T-helper 17 cell (primary cell): ENCODE measurements around the gene ZNF106. TPM values are rescaled to one million over a fixed set of nuclear protein-coding genes. Genes with fewer than 3 reads are reported as not detected.

Source experiments
- ATAC-seq: fragments of 150-1000 bp; cut with Tn5 transposase; 2 replicates; pipeline ENCODE4 v1.10.0; 2021; ENCODE audit warnings: mild to moderate bottlenecking, moderate library complexity
- DNase-seq, 3 donors: peaks; one replicate each; pipeline versions ENCODE4 v3.0.0 to v3.0.0-alpha.2; 2020 to 2021
- H3K9me3 ChIP-seq: one replicate; pipeline ENCODE4 v1.7.0; 2013; ENCODE audit warnings: low read length, mild to moderate bottlenecking; ENCODE audit not compliant: control insufficient read depth, poor library complexity, severe bottlenecking
- H3K27ac Mint-ChIP-seq: one replicate; pipeline ENCODE4 v1.8.0; 2022; ENCODE audit warnings: mild to moderate bottlenecking, moderate library complexity, mixed read lengths
- H3K27me3 Mint-ChIP-seq: one replicate; pipeline ENCODE4 v1.8.0; 2022; ENCODE audit warnings: mixed read lengths
- H3K36me3 Mint-ChIP-seq: one replicate; pipeline ENCODE4 v1.8.0; 2022; ENCODE audit warnings: low read depth, mixed read lengths
- H3K4me1 Mint-ChIP-seq: one replicate; pipeline ENCODE4 v1.8.0; 2022; ENCODE audit warnings: mild to moderate bottlenecking, mixed read lengths
- H3K4me3 Mint-ChIP-seq: one replicate; pipeline ENCODE4 v1.8.0; 2022; ENCODE audit warnings: mild to moderate bottlenecking, moderate library complexity, mixed read lengths
- total RNA-seq, 4 donors: library from RNA in 2 of 4; stranded (reverse) in 2 of 4; gene quantifications; one replicate each; pipeline ENCODE4 v1.2.3 and lab custom pipeline; 2022 to 2026

ZNF106 gene
- total RNA-seq, 2 donors from 2014 or later: 29.7 to 39.8 TPM

DNA sequence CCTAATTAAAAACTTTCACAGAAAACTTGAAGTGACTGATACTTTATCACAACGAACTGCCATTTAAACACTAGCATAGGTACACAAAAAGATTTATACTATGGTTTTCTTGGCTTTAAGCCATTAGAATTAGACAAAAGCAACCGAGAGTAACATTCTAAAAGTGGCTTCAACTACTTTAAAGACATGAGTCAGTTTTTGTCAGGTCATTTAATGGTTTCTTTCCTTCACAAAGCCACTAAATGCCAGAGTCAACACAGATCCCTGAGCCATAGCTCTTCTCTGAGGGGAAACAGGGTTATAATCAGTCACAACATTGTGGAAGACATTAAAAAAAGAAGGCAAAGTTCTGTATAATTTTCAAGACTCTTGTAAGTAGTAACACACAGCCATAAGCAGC lies 77.0 kb downstream of the ZNF106 start:
- DNase-seq (no peak), ATAC-seq (no peak)
- H3K27me3 Mint-ChIP-seq: no peaks in the 10 kb centered on the region
- no peak overlapping the region for H3K4me3 Mint-ChIP-seq
- peaks cover 4% of the 10 kb centered on the region for H3K4me1 Mint-ChIP-seq
- peaks cover 2% of the 10 kb centered on the region for H3K36me3 Mint-ChIP-seq
- no peaks in the 10 kb centered on the region for H3K9me3 ChIP-seq
- no peak overlapping the region for H3K27ac Mint-ChIP-seq

DNA sequence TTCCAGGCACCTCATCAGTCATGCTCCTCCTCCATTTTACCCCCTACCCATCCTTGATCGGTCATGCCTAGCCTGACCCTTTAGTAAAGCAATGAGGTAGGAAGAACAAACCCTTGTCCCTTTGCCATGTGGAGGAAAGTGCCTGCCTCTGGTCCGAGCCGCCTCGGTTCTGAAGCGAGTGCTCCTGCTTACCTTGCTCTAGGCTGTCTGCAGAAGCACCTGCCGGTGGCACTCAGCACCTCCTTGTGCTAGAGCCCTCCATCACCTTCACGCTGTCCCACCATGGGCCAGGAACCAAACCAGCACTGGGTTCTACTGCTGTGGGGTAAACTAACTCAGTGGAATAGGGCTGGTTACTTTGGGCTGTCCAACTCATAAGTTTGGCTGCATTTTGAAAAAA lies 79.1 kb downstream of the ZNF106 start:
- H3K27me3 Mint-ChIP-seq: no peaks in the 10 kb centered on the region
- H3K9me3 ChIP-seq: no peaks in the 10 kb centered on the region
- ATAC-seq (no peak), DNase-seq (no peak)
- no peak overlapping the region for H3K27ac Mint-ChIP-seq
- H3K4me3 Mint-ChIP-seq: no peak overlapping the region
- H3K4me1 Mint-ChIP-seq: peaks cover 6% of the 10 kb centered on the region
- peaks cover 4% of the 10 kb centered on the region for H3K36me3 Mint-ChIP-seq

DNA sequence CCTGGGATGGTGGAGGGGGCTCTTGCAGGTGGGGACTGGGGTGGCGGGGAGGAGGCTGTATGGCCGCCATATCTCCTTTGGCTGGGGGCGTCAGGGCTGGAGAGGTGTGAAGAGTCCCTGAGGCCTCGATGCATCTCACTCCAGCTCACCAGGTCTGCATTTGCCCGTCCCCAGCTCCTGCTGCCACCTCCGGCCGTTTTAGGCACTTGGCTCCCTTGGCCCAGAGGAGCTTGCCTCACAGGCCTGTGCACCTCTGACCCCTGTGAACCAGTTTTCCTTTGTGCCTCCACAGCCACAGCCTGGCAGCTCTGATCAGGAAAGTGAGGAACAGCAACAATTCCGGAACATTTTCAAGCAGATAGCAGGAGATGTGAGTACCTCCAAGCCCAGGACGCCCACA lies 81.9 kb downstream of the ZNF106 start:
- ATAC-seq (no peak), DNase-seq (no peak)
- H3K4me3 Mint-ChIP-seq: no peak overlapping the region
- H3K27ac Mint-ChIP-seq: no peak overlapping the region
- H3K27me3 Mint-ChIP-seq: no peaks in the 10 kb centered on the region
- H3K4me1 Mint-ChIP-seq: peaks cover 6% of the 10 kb centered on the region
- no peaks in the 10 kb centered on the region for H3K9me3 ChIP-seq
- peaks cover 2% of the 10 kb centered on the region for H3K36me3 Mint-ChIP-seq

DNA sequence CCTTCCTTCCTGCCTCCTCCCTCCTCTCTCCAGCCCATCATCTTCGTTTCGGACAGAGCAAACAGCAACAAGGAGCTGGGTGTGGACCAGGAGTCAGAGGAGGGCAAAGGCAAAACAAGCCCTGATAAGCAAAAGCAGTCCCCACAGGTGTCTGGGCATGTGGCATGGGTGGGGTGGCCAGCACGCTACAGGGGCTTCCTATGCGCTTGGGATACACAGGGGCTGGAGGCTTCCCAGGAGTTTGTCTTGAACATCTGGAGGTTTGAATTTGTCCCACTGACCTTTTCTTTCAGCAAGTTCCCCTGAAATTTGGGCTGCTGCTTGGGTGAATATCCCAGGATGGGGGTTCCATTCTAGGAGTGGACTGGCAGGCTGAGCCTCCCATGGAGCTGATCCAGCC lies 82.8 kb downstream of the ZNF106 start:
- ATAC-seq (no peak), DNase-seq (no peak)
- H3K4me3 Mint-ChIP-seq: no peak overlapping the region
- H3K36me3 Mint-ChIP-seq: peaks cover 5% of the 10 kb centered on the region
- no peaks in the 10 kb centered on the region for H3K27me3 Mint-ChIP-seq
- peaks cover 6% of the 10 kb centered on the region for H3K4me1 Mint-ChIP-seq
- H3K9me3 ChIP-seq: no peaks in the 10 kb centered on the region
- H3K27ac Mint-ChIP-seq: no peak overlapping the region

DNA sequence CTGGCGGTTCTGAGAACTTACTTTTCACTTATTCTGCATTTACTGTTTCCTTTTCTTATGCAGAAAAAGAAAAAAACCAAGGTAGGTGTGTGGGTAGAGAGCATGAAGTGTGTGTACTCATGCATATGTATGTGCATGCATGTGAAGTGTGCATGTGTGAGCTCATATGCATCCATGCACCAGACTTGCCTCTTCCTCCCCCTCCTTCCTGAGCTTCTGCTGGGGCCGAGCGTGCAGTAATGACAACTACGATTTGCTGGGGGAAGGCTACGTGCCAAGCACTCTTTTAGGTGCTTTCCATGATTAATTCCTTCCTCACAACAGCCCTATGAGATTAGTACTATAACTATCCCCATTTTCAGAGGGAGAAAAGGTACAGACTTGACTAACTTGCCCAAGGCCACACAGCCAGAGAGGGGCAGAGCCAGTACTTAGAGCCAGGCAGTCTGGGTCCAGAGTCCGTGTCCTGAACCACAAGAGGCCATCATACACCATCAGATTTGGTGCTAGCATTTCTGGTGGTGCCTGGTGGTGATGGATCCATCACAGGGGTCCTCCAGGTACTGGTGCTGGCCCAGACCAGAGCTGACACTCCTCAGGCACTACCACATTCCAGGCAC lies 85.0 kb downstream of the ZNF106 start:
- DNase-seq: no peak
- no peak for ATAC-seq
- H3K4me1 Mint-ChIP-seq: peaks cover 6% of the 10 kb centered on the region
- no peak overlapping the region for H3K4me3 Mint-ChIP-seq
- peaks cover 10% of the 10 kb centered on the region for H3K36me3 Mint-ChIP-seq
- H3K27ac Mint-ChIP-seq: peak overlapping the region; percentile 29
- no peaks in the 10 kb centered on the region for H3K27me3 Mint-ChIP-seq
- H3K9me3 ChIP-seq: no peaks in the 10 kb centered on the region

DNA sequence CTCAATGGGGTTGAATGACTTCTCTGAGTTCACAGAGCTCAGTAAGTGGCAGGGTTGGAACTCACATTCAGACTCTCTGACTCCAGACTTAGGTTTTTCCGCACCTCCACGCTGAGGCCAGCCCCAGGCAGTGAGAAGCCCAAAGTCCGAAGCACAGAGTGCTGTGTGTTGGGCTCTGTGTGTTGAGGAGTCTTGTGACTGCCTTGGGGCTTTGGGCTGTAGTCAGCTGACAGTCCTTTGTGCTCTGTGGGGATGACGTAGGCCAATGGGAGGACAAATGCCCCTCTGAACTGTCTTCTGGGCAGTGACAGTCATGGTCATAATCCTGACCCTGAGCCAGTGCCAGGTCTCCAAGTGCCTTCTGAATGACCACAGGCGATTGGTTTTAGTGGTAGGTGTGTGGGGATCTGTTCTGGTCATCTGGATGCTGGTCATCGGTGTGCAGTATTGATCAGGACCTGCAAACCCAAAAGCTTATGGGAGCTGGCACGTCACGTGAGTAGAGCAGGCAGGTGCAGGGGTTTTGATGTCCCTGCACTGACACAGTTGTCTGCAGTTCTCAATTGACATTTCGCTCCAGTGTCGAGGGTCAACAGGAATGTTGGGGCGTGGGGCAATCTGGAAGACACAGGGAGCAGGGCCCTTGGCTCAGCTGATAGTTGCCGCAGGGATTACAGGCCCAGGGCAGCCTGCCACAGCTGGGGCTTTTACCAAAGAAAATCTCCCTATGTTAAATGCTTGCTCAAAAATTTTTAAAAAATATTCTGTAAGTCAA lies 86.3 kb downstream of the ZNF106 start:
- Mint-ChIP-seq H3K27me3 (no peaks in the 10 kb centered on the region), H3K4me3 (no peak overlapping the region), H3K4me1 (peaks cover 6% of the 10 kb centered on the region), H3K27ac (no peak overlapping the region), H3K36me3 (peaks cover 12% of the 10 kb centered on the region)
- DNase-seq (no peak), ATAC-seq (no peak)
- no peaks in the 10 kb centered on the region for H3K9me3 ChIP-seq

DNA sequence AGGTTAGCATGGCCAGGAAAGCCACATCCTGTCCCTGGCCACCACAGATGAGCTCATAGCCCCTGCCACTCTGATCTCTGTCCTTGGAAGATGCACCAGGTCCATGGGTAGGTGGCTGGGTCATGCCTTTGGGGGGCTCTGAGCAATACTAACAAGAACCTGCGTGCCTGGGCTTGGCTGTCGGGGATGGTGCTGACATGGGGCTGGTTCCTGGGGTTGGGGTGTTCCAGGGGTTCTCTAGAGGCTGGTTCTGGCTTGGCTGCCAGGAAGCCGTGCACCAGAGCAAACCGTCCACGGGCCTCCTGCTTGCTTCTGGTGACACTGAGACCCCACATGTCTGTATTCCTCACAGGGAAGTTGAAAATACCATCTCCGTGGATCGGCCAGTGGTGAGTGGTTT lies 87.6 kb downstream of the ZNF106 start:
- no peak for ATAC-seq
- Mint-ChIP-seq H3K4me1 (peaks cover 8% of the 10 kb centered on the region), H3K27ac (no peak overlapping the region), H3K4me3 (no peak overlapping the region), H3K36me3 (peaks cover 17% of the 10 kb centered on the region), H3K27me3 (no peaks in the 10 kb centered on the region)
- no peak for DNase-seq
- no peaks in the 10 kb centered on the region for H3K9me3 ChIP-seq

DNA sequence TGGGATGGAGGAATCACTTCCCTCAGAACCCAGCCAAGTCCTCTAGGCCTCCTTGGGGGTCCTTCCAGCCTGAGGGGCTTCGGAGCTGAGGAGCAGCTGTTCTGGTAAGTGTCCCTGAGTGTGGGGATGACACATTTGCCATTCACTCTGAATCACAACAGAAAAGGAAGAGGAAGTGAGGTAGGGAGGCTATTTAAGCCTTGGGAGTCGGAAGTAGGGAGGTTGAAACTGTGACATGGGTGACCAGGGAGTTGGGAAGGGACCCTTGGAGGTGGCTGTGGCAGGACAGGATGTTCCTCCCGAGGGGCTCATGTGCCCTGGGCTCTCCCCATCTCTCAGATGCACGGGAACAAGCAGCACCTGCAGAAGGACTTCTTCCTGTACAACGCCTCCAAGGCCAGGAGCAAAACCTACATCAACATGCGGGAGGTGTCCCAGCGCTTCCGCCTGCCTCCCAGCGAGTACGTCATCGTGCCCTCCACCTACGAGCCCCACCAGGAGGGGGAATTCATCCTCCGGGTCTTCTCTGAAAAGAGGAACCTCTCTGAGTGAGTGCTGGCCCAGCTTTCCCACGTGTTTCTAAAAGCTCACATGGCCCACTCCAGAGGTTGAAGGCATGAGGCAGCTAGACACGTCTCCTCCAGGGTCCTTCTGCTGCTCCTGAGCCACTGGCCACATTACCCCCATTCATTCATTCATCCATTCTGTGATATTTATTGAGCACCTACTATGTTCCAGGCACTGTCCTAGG lies 88.3 kb downstream of the ZNF106 start:
- no peaks in the 10 kb centered on the region for H3K9me3 ChIP-seq
- Mint-ChIP-seq H3K27ac (peak overlapping the region; percentile 53), H3K4me3 (no peak overlapping the region), H3K4me1 (peaks cover 8% of the 10 kb centered on the region), H3K27me3 (no peaks in the 10 kb centered on the region), H3K36me3 (peaks cover 17% of the 10 kb centered on the region)
- ATAC-seq (no peak), DNase-seq (no peak)

DNA sequence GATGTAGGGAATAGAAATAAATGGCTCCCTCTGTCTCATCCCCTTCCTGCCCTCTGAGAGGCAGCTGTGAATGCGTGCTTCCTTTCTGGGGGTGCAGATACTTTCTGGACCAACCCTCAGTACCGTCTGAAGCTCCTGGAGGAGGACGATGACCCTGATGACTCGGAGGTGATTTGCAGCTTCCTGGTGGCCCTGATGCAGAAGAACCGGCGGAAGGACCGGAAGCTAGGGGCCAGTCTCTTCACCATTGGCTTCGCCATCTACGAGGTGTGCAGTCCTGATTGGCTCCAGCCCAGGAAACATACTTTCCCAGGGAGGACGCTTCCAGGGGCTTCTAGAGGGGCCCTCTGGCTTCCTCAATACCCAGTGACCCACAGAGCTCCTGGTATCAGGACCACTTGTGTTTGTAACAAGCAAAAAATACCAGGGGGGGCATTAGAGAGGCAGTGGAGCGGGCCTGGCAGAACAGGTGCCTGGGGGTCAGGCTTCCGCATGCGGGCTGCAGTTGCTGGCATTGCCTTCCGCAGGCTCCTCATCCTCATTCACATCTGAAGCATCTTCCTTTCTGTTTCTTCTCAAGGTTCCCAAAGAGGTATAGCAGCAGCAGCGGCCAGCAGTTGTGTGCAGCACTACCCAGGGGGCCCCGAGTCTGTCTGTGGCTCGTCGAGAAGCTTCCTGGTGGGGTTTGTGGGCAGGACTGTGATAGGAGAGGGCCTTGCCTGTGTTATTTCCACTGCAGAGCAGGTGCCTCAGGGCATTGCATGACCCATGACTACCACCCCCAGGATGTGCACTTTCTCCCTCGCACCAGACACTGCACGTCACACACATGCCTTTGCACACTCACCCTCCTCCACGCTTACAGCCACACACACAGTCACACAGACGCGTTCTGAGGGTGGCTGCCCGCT lies 89.1 kb downstream of the ZNF106 start:
- H3K4me1 Mint-ChIP-seq: peaks cover 6% of the 10 kb centered on the region
- no peaks in the 10 kb centered on the region for H3K9me3 ChIP-seq
- no peaks in the 10 kb centered on the region for H3K27me3 Mint-ChIP-seq
- peak overlapping the region; percentile 53 for H3K27ac Mint-ChIP-seq
- ATAC-seq (no peak), DNase-seq (no peak)
- H3K4me3 Mint-ChIP-seq: no peak overlapping the region
- H3K36me3 Mint-ChIP-seq: peaks cover 15% of the 10 kb centered on the region

DNA sequence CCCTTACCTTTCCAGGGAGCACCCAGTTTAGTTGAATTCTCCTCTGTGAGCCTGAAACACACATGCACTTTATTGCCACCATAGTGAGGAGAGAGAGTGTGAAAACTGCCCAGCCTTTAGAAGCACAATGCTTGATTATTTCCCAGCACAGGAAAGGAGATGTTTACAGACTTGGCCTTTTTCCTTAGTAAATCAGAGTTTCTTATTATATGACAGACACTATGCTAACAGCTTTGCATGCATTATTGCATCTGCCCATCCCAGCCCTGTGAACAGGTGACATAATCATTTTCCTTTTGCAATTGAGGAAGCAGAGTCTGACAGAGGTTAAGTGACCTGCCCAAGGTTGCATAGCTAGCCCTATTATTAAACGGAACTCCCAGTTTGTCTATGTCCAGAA lies 95.1 kb downstream of the ZNF106 start:
- Mint-ChIP-seq H3K4me1 (peaks cover 2% of the 10 kb centered on the region), H3K36me3 (peaks cover 8% of the 10 kb centered on the region), H3K27me3 (no peaks in the 10 kb centered on the region), H3K4me3 (no peak overlapping the region), H3K27ac (peak overlapping the region; percentile 59)
- no peaks in the 10 kb centered on the region for H3K9me3 ChIP-seq
- ATAC-seq (no peak), DNase-seq (no peak)

DNA sequence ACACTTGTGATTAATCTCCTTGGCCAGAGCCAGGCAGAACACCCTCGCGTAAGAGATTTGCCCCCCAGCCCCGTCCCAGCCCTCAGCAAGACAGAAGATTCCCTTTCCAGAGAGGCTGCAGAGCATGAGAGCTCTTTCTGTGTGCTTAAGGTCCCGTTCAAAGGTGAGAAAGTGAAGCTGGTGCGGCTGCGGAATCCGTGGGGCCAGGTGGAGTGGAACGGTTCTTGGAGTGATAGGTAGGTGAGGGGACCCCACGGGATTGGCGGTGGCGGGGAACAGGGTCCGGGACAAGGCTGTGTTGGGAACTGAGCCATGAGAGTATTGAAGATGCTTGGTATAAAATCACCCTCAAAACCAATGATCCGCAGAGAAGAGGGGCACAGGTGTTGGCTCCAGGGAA lies 96.8 kb downstream of the ZNF106 start:
- no peak for DNase-seq
- H3K4me3 Mint-ChIP-seq: no peak overlapping the region
- no peaks in the 10 kb centered on the region for H3K9me3 ChIP-seq
- no peak overlapping the region for H3K27ac Mint-ChIP-seq
- peaks cover 6% of the 10 kb centered on the region for H3K36me3 Mint-ChIP-seq
- ATAC-seq: no peak
- H3K4me1 Mint-ChIP-seq: peaks cover 1% of the 10 kb centered on the region
- no peaks in the 10 kb centered on the region for H3K27me3 Mint-ChIP-seq

DNA sequence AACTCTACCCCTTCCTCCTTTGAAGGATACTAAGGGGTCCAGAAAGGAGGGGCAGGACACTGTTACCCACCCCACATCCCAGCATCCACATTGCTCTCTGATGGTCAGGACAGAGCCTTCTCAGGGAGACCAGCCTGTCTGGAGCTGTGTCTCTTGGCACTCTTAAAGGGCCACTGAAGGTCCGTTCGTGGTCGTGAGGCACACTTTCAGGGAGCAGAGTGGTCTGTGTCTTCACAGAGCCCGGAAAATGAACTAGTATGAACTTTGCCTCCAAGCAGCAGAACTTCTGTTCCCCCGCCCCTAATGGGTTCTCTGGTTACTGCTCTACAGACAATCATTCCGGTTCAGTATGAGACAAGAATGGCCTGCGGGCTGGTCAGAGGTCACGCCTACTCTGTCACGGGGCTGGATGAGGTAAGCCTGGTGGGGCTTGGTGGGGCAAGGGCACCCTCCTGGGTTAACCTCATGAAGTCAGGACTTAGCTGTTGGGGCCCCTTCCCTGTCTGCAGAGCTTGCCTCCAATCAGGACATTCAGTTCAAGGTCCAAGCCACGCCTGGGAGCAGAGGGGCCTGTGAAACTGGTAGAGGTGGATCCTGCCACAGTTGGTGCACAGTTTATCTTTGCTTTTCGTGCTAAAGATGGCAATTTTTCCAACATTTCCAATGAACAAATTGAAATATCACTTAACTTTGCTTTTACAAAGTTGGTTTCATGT lies 98.5 kb downstream of the ZNF106 start:
- peaks cover 4% of the 10 kb centered on the region for H3K36me3 Mint-ChIP-seq
- DNase-seq (no peak), ATAC-seq (no peak)
- no peak overlapping the region for H3K27ac Mint-ChIP-seq
- H3K4me3 Mint-ChIP-seq: no peak overlapping the region
- no peaks in the 10 kb centered on the region for H3K4me1 Mint-ChIP-seq
- no peaks in the 10 kb centered on the region for H3K9me3 ChIP-seq
- H3K27me3 Mint-ChIP-seq: no peaks in the 10 kb centered on the region
